Measurements from ENCODE around the gene DUOX1. TPM values are rescaled to one million over a fixed set of nuclear protein-coding genes. Genes with fewer than 3 reads are reported as not detected.

Gene DUOX1
- total and polyA plus RNA-seq, 7 experiments from 2014 or later: 0.05 to 2.0 (median 0.76) TPM; not detected in 3

GRCh38 chr15:45185069-45185779 is 55.4 kb downstream of the DUOX1 start:
- DNase-seq: no peak
- Mint-ChIP-seq H3K4me3 (peak overlapping the region in 8 of 10 donors; percentile 71 to 96 (median 85)), H3K4me1 (peaks cover 15 to 32% (median 25%) of the 10 kb centered on the region in 7 donors), H3K36me3 (no peaks in the 10 kb centered on the region), H3K27ac (peak overlapping the region in 7 of 9 donors; percentile 69 to 90 (median 86)), H3K27me3 (peaks cover 0 to 16% (median 0%) of the 10 kb centered on the region in 5 donors), H3K9me3 (peaks cover 0 to 2% (median 0%) of the 10 kb centered on the region in 11 donors)
- CTCF ChIA-PET: interaction anchor here (1.1 to 1.4 kb wide), 2 partner anchors 17 to 20 kb away, joined by 3 read pairs; no protein-coding TSS in a partner anchor
- ATAC-seq: no peak
- POLR2A ChIA-PET: interaction anchor here (1.5 to 13.0 kb wide), 3 partner anchors 10 to 17 kb away, joined by 5 to 177 read pairs (median 16); no protein-coding TSS in a partner anchor
- Histone ChIP-seq H3K27me3 (ENCODE audit: control insufficient read depth in 2 of 2, insufficient read depth in 2 of 2, low read length in 2 of 2) (no peaks in the 10 kb centered on the region), H3K4me3 (ENCODE audit: low read length) (no peak overlapping the region), H3K36me3 (ENCODE audit: control insufficient read depth in 2 of 3, insufficient read depth in 3 of 3, low read length in 3 of 3) (no peaks in the 10 kb centered on the region), H3K4me1 (ENCODE audit: control insufficient read depth in 2 of 2, insufficient read depth in 2 of 2, low read length in 2 of 2) (peaks cover 3 to 10% of the 10 kb centered on the region in 2 donors), H3K27ac (ENCODE audit: low read depth, low read length) (no peak overlapping the region), H3K9me3 (ENCODE audit: control insufficient read depth in 2 of 3, low read length in 3 of 3) (no peaks in the 10 kb centered on the region)
- intact Hi-C loops (cut with micrococcal nuclease): no loop called here

- H3K9me3 ChIP-seq (ENCODE audit: control insufficient read depth in 2 of 3, low read length in 3 of 3): no peaks in the 10 kb centered on the region
- ChIA-PET POLR2A (interaction anchor here (1.5 to 13.0 kb wide), 3 partner anchors 11 to 18 kb away, joined by 5 to 177 read pairs (median 16); no protein-coding TSS in a partner anchor), CTCF (interaction anchor here (0.7 to 1.4 kb wide), 4 partner anchors 12 to 20 kb away, joined by 3 to 4 read pairs (median 3); no protein-coding TSS in a partner anchor)
- peak overlapping the region in 8 of 9 donors; percentile 74 to 95 (median 86) for H3K27ac Mint-ChIP-seq
- H3K4me1 Mint-ChIP-seq: peaks cover 14 to 27% (median 20%) of the 10 kb centered on the region in 7 donors
- no peaks in the 10 kb centered on the region for H3K36me3 ChIP-seq (ENCODE audit: control insufficient read depth in 2 of 3, insufficient read depth in 3 of 3, low read length in 3 of 3)
- H3K4me1 ChIP-seq (ENCODE audit: control insufficient read depth in 2 of 2, insufficient read depth in 2 of 2, low read length in 2 of 2): peaks cover 3 to 5% of the 10 kb centered on the region in 2 donors
- no peaks in the 10 kb centered on the region for H3K27me3 ChIP-seq (ENCODE audit: control insufficient read depth in 2 of 2, insufficient read depth in 2 of 2, low read length in 2 of 2)
- no peak overlapping the region for H3K27ac ChIP-seq (ENCODE audit: low read depth, low read length)
- no peak for ATAC-seq
- H3K4me3 Mint-ChIP-seq: peak overlapping the region; percentile 75 to 96 (median 86)
- intact Hi-C loops (cut with micrococcal nuclease): no loop called here
- DNase-seq: no peak
- H3K36me3 Mint-ChIP-seq: no peaks in the 10 kb centered on the region
- no peak overlapping the region for H3K4me3 ChIP-seq (ENCODE audit: low read length)
- peaks cover 0 to 2% (median 0%) of the 10 kb centered on the region in 11 donors for H3K9me3 Mint-ChIP-seq
- peaks cover 0 to 19% (median 0%) of the 10 kb centered on the region in 5 donors for H3K27me3 Mint-ChIP-seq
Observed at GRCh38 chr15:45185903-45186770, 56.3 kb downstream of the DUOX1 start.

GRCh38 chr15:45186771-45187577 is 57.2 kb downstream of the DUOX1 start:
- peak overlapping the region; percentile 75 to 96 (median 86) for H3K4me3 Mint-ChIP-seq
- H3K4me1 ChIP-seq (ENCODE audit: control insufficient read depth in 2 of 2, insufficient read depth in 2 of 2, low read length in 2 of 2): peaks cover 3 to 5% of the 10 kb centered on the region in 2 donors
- DNase-seq: no peak
- intact Hi-C loops (cut with micrococcal nuclease): no loop called here
- H3K27me3 ChIP-seq (ENCODE audit: control insufficient read depth in 2 of 2, insufficient read depth in 2 of 2, low read length in 2 of 2): no peaks in the 10 kb centered on the region
- ChIA-PET CTCF (interaction anchor here (0.7 to 0.9 kb wide), 2 partner anchors 11 to 14 kb away, joined by 3 to 4 read pairs; no protein-coding TSS in a partner anchor), POLR2A (interaction anchor here (1.5 to 13.0 kb wide), 3 partner anchors 12 to 19 kb away, joined by 5 to 177 read pairs (median 16); no protein-coding TSS in a partner anchor)
- no peak overlapping the region for H3K4me3 ChIP-seq (ENCODE audit: low read length)
- no peaks in the 10 kb centered on the region for H3K36me3 Mint-ChIP-seq
- no peak for ATAC-seq
- H3K9me3 ChIP-seq (ENCODE audit: control insufficient read depth in 2 of 3, low read length in 3 of 3): no peaks in the 10 kb centered on the region
- H3K27ac Mint-ChIP-seq: peak overlapping the region; percentile 69 to 95 (median 85)
- H3K4me1 Mint-ChIP-seq: peaks cover 11 to 27% (median 20%) of the 10 kb centered on the region in 7 donors
- peaks cover 0 to 23% (median 0%) of the 10 kb centered on the region in 5 donors for H3K27me3 Mint-ChIP-seq
- H3K36me3 ChIP-seq (ENCODE audit: control insufficient read depth in 2 of 3, insufficient read depth in 3 of 3, low read length in 3 of 3): no peaks in the 10 kb centered on the region
- H3K9me3 Mint-ChIP-seq: peaks cover 0 to 2% (median 0%) of the 10 kb centered on the region in 11 donors
- H3K27ac ChIP-seq (ENCODE audit: low read depth, low read length): peak overlapping the region; percentile 60

GRCh38 chr15:45187578-45187893 is 57.7 kb downstream of the DUOX1 start:
- intact Hi-C loops (cut with micrococcal nuclease): no loop called here
- peaks cover 3 to 5% of the 10 kb centered on the region in 2 donors for H3K4me1 ChIP-seq (ENCODE audit: control insufficient read depth in 2 of 2, insufficient read depth in 2 of 2, low read length in 2 of 2)
- Mint-ChIP-seq H3K27ac (peak overlapping the region in 1 of 9 donors; percentile 80), H3K9me3 (peaks cover 0 to 2% (median 0%) of the 10 kb centered on the region in 11 donors), H3K4me1 (peaks cover 11 to 27% (median 20%) of the 10 kb centered on the region in 7 donors), H3K27me3 (peaks cover 0 to 23% (median 0%) of the 10 kb centered on the region in 5 donors), H3K4me3 (peak overlapping the region in 2 of 10 donors; percentile 84 to 96), H3K36me3 (no peaks in the 10 kb centered on the region)
- H3K27ac ChIP-seq (ENCODE audit: low read depth, low read length): peak overlapping the region; percentile 60
- H3K36me3 ChIP-seq (ENCODE audit: control insufficient read depth in 2 of 3, insufficient read depth in 3 of 3, low read length in 3 of 3): no peaks in the 10 kb centered on the region
- H3K9me3 ChIP-seq (ENCODE audit: control insufficient read depth in 2 of 3, low read length in 3 of 3): no peaks in the 10 kb centered on the region
- no peak overlapping the region for H3K4me3 ChIP-seq (ENCODE audit: low read length)
- POLR2A ChIA-PET: interaction anchor here (0.6 to 13.0 kb wide), 4 partner anchors 14 to 760 kb away, joined by 3 to 177 read pairs (median 4); partner anchors contain the start of gene CTDSPL2
- DNase-seq: no peak
- no peaks in the 10 kb centered on the region for H3K27me3 ChIP-seq (ENCODE audit: control insufficient read depth in 2 of 2, insufficient read depth in 2 of 2, low read length in 2 of 2)
- ATAC-seq: no peak
- CTCF ChIA-PET: interaction anchor here (0.6 kb wide), 1 partner anchor 17 kb away, joined by 3 read pairs; no protein-coding TSS in a partner anchor

- peaks cover 0 to 25% (median 2%) of the 10 kb centered on the region in 5 donors for H3K27me3 Mint-ChIP-seq
- ATAC-seq: peak; percentile 81
- ChIA-PET CTCF (interaction anchor here (0.6 to 0.9 kb wide), 2 partner anchors 17 to 269 kb away, joined by 3 to 4 read pairs; no protein-coding TSS in a partner anchor), POLR2A (interaction anchor here (0.6 to 13.0 kb wide), 4 partner anchors 13 to 761 kb away, joined by 3 to 177 read pairs (median 4); partner anchors contain the start of gene CTDSPL2)
- intact Hi-C loops (cut with micrococcal nuclease): loop anchor here (1.0 kb wide), 3 partner anchors 10 to 70 kb away; no protein-coding TSS in a partner anchor
- H3K9me3 Mint-ChIP-seq: peaks cover 0 to 2% (median 0%) of the 10 kb centered on the region in 11 donors
- no peaks in the 10 kb centered on the region for H3K9me3 ChIP-seq (ENCODE audit: control insufficient read depth in 2 of 3, low read length in 3 of 3)
- H3K27me3 ChIP-seq (ENCODE audit: control insufficient read depth in 2 of 2, insufficient read depth in 2 of 2, low read length in 2 of 2): no peaks in the 10 kb centered on the region
- H3K4me1 Mint-ChIP-seq: peaks cover 11 to 27% (median 20%) of the 10 kb centered on the region in 7 donors
- peak; percentile 38 to 83 (median 57) for DNase-seq
- no peaks in the 10 kb centered on the region for H3K36me3 ChIP-seq (ENCODE audit: control insufficient read depth in 2 of 3, insufficient read depth in 3 of 3, low read length in 3 of 3)
- H3K27ac ChIP-seq (ENCODE audit: low read depth, low read length): peak within 1 kb of the TSS; percentile 92
- peak within 1 kb of the TSS; percentile 76 for H3K4me3 ChIP-seq (ENCODE audit: low read length)
- peak within 1 kb of the TSS; percentile 77 to 95 (median 89) for H3K27ac Mint-ChIP-seq
- peaks cover 3 to 5% of the 10 kb centered on the region in 2 donors for H3K4me1 ChIP-seq (ENCODE audit: control insufficient read depth in 2 of 2, insufficient read depth in 2 of 2, low read length in 2 of 2)
- H3K4me3 Mint-ChIP-seq: peak within 1 kb of the TSS; percentile 84 to 97 (median 92)
- no peaks in the 10 kb centered on the region for H3K36me3 Mint-ChIP-seq
Observed at GRCh38 chr15:45187894-45188830, 58.4 kb downstream of the DUOX1 start, which contains the start of gene SHF. TSS of gene SHF (minus strand) at chr15:45187966. CDS start at chr15:45187951, 15 bp downstream.
